ENCODE measurements around the gene RIMBP2. TPM values are rescaled to one million over a fixed set of nuclear protein-coding genes. Genes with fewer than 3 reads are reported as not detected.
"Not testable (repeated sequence)": the region's sequence is repeated elsewhere in the genome, so short reads cannot be mapped to it uniquely, and the experiment has no call there.

Gene RIMBP2
- total and polyA plus RNA-seq, 9 donors: 1.1 to 16.2 (median 3.5) TPM

DNA sequence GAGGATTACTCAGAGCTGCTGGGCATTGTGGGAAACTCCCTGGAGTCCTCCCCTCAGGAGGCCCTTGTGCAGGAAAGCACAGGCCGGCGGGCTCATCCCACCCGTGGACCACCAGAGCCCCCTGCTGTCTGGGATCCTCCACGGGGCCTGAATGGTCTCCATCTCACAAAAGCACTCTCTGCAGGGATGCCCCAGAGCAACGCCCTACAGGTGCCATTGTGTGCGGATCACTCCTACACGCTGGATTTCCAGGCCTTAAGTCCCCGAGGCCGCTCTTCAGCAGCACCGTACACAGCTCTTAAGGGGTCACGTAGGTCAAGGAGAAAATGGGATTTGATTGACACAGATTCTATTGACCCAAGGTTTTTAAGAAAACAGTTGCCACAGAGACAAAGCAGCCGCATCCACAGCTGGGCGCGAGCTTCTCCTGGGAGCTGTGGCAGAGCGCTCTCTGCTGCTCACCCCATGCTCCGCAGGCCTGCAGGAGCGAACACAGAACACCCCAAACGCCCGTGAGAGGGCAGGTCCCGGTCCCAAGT is 36.7 kb upstream of the RIMBP2 start:
- Histone ChIP-seq H3K27ac (no peak overlapping the region), H3K9me3 (no peaks in the 10 kb centered on the region), H3K27me3 (no peaks in the 10 kb centered on the region), H3K4me1 (ENCODE audit: insufficient read depth) (peaks cover 2% of the 10 kb centered on the region), H3K4me3 (no peak overlapping the region), H3K36me3 (no peaks in the 10 kb centered on the region)
- TF ChIP-seq POLR2A (IDR thresholded peaks at IDR 0.05) (no peak), EP300 (IDR thresholded peaks at IDR 0.05) (no peak)
- TF ChIP-seq, protein P1, sequence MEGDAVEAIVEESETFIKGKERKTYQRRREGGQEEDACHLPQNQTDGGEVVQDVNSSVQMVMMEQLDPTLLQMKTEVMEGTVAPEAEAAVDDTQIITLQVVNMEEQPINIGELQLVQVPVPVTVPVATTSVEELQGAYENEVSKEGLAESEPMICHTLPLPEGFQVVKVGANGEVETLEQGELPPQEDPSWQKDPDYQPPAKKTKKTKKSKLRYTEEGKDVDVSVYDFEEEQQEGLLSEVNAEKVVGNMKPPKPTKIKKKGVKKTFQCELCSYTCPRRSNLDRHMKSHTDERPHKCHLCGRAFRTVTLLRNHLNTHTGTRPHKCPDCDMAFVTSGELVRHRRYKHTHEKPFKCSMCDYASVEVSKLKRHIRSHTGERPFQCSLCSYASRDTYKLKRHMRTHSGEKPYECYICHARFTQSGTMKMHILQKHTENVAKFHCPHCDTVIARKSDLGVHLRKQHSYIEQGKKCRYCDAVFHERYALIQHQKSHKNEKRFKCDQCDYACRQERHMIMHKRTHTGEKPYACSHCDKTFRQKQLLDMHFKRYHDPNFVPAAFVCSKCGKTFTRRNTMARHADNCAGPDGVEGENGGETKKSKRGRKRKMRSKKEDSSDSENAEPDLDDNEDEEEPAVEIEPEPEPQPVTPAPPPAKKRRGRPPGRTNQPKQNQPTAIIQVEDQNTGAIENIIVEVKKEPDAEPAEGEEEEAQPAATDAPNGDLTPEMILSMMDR (IDR thresholded peaks at IDR 0.05): no peak
- intact Hi-C loops (cut with DNase I): no loop called here
- WGBS, 3 donors: 50 to 57% (median 51%) methylated on average over 20 of the region's 20 CpGs
- no peak for DNase-seq

DNA sequence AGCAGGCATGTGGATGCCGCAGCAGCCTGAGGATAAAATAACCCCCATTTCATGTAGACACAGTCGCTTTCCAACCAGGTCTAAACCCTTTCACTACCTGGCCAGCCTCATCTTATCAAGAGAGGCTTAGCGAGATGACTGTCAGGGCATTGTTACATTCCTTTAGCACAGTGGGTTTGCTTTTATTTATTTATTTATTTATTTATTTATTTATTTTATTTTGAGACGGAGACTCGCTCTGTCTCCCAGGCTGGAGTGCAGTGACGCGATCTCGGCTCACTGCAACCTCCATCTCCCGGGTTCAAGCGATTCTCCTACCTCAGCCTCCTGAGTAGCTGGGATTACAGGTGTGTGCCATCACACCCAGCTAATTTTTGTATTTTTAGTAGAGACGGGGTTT is 35.9 kb upstream of the RIMBP2 start:
- 75 to 91% (median 91%) methylated on average over 11 of the region's 11 CpGs for WGBS, 3 donors
- DNase-seq; intact Hi-C loops (cut with DNase I): not testable (repeated sequence)

GRCh38 chr12:130748786-130749185 is 32.7 kb upstream of the RIMBP2 start:
- no peak overlapping the region for H3K27ac ChIP-seq
- H3K9me3 ChIP-seq: no peaks in the 10 kb centered on the region
- DNase-seq: no peak
- peaks cover 2% of the 10 kb centered on the region for H3K4me1 ChIP-seq (ENCODE audit: insufficient read depth)
- TF ChIP-seq POLR2A (IDR thresholded peaks at IDR 0.05) (no peak), EP300 (IDR thresholded peaks at IDR 0.05) (no peak)
- TF ChIP-seq, protein P1 (IDR thresholded peaks at IDR 0.05): no peak
- 46 to 53% (median 50%) methylated on average over 10 of the region's 10 CpGs for WGBS, 3 donors
- intact Hi-C loops (cut with DNase I): loop anchor here in 2 of 4 donors (10.0 kb wide), 2 partner anchors 414 to 704 kb away; partner anchors contain the start of gene PIWIL1 (in 1 of the 2)
- no peaks in the 10 kb centered on the region for H3K36me3 ChIP-seq
- no peaks in the 10 kb centered on the region for H3K27me3 ChIP-seq
- H3K4me3 ChIP-seq: no peak overlapping the region

More for the DNA sequence above, 35.9 kb upstream of the RIMBP2 start:
- not testable (repeated sequence) for H3K27me3 ChIP-seq; H3K9me3 ChIP-seq; H3K4me1 ChIP-seq (ENCODE audit: insufficient read depth); H3K4me3 ChIP-seq; H3K36me3 ChIP-seq; H3K27ac ChIP-seq

- TF ChIP-seq, protein P1 (IDR thresholded peaks at IDR 0.05): peak; percentile 31 to 53 (median 45)
- TF ChIP-seq POLR2A (IDR thresholded peaks at IDR 0.05) (no peak), EP300 (IDR thresholded peaks at IDR 0.05) (no peak)
- Histone ChIP-seq H3K4me3 (no peak overlapping the region), H3K27me3 (no peaks in the 10 kb centered on the region), H3K4me1 (ENCODE audit: insufficient read depth) (peaks cover 2% of the 10 kb centered on the region), H3K36me3 (no peaks in the 10 kb centered on the region), H3K27ac (no peak overlapping the region), H3K9me3 (no peaks in the 10 kb centered on the region)
- WGBS, 3 donors: 7 to 11% (median 7%) methylated on average over 13 of the region's 13 CpGs
- intact Hi-C loops (cut with DNase I): loop anchor here in 2 of 4 donors (10.0 kb wide), 2 partner anchors 413 to 703 kb away; partner anchors contain the start of gene PIWIL1 (in 1 of the 2)
- DNase-seq: peak; percentile 67 to 89 (median 78)
Measured at GRCh38 chr12:130747867-130748740, 32.0 kb upstream of the RIMBP2 start.
